Fibroblast of pulmonary artery (primary cell): ENCODE data around the gene ANXA1.
A peak's percentile ranks its signal among the peaks of the same experiment; 100 is the strongest.

ENCODE experiments used
- DNase-seq: peaks from one replicate; pipeline ENCODE4 v3.0.0-alpha.2; 2010; ENCODE audit warnings: low read depth
- H3K4me3 ChIP-seq: replicated peaks from 2 replicates; pipeline ENCODE4 v1.5.1; 2011; ENCODE audit warnings: low read depth, mild to moderate bottlenecking, control low read depth, low read length, moderate library complexity
- CTCF ChIP-seq: IDR thresholded peaks from 2 replicates; pipeline ENCODE4 v1.5.1; 2011; ENCODE audit warnings: mild to moderate bottlenecking, control low read depth, low read length, inconsistent platforms; ENCODE audit errors: missing control alignments

ANXA1 gene

GRCh38 chr9:73149371-73150067 is 2.1 kb upstream of the ANXA1 start:
- H3K4me3 ChIP-seq = peak overlapping the region; percentile 28
- DNase-seq = peak; percentile 85
- TF ChIP-seq CTCF = no peak

- H3K4me3 ChIP-seq = peak overlapping the region; percentile 69
- peak; percentile 74 for DNase-seq
- no peak for TF ChIP-seq CTCF
Measured at GRCh38 chr9:73152543-73152844, 829 bp downstream of the ANXA1 start.

GRCh38 chr9:73152953-73153352 is 1.3 kb downstream of the ANXA1 start:
- DNase-seq = no peak
- peak overlapping the region; percentile 69 for H3K4me3 ChIP-seq
- TF ChIP-seq CTCF = no peak

GRCh38 chr9:73153793-73154227 is 2.1 kb downstream of the ANXA1 start:
- peak overlapping the region; percentile 69 for H3K4me3 ChIP-seq
- DNase-seq = no peak
- no peak for TF ChIP-seq CTCF

- TF ChIP-seq CTCF = no peak
- no peak for DNase-seq
- peak overlapping the region; percentile 69 for H3K4me3 ChIP-seq
Measured at GRCh38 chr9:73154271-73154670, 2.6 kb downstream of the ANXA1 start.

- no peak for TF ChIP-seq CTCF
- peak overlapping the region; percentile 69 for H3K4me3 ChIP-seq
Measured at GRCh38 chr9:73154722-73155121, 3.1 kb downstream of the ANXA1 start.

GRCh38 chr9:73155377-73155776 is 3.7 kb downstream of the ANXA1 start:
- peak overlapping the region; percentile 69 for H3K4me3 ChIP-seq
- no peak for TF ChIP-seq CTCF
- DNase-seq = no peak

More at GRCh38 chr9:73154722-73155121, 3.1 kb downstream of the ANXA1 start:
- no peak for DNase-seq
